Trophoblast cell (in vitro differentiated cells and primary cell): Measurements from ENCODE around the gene MRC2.
"Not testable (repeated sequence)": the region's sequence is repeated elsewhere in the genome, so short reads cannot be mapped to it uniquely, and the experiment has no call there.

Experiments
- DNase-seq, 2 donors: peaks; one replicate each; pipeline ENCODE4 v3.0.0-alpha.2; 2016
- H2AFZ ChIP-seq: 2 replicates; pipeline ENCODE4 v1.6.1; 2013; ENCODE audit warnings: low read length, moderate library complexity, mild to moderate bottlenecking; ENCODE audit not compliant: insufficient read depth, poor library complexity
- H2AK5ac ChIP-seq: 2 replicates; pipeline ENCODE4 v1.6.1; 2013; ENCODE audit warnings: mild to moderate bottlenecking, low read length
- H2BK120ac ChIP-seq: 2 replicates; pipeline ENCODE4 v1.6.1; 2013; ENCODE audit warnings: low read length, mild to moderate bottlenecking, moderate library complexity; ENCODE audit not compliant: insufficient read depth, poor library complexity
- H2BK12ac ChIP-seq: 2 replicates; pipeline ENCODE4 v1.6.1; 2013; ENCODE audit warnings: mild to moderate bottlenecking, low read length, moderate library complexity
- H2BK5ac ChIP-seq: 2 replicates; pipeline ENCODE4 v1.6.1; 2013; ENCODE audit warnings: low read length, low read depth, moderate library complexity, mild to moderate bottlenecking; ENCODE audit not compliant: poor library complexity
- H3K14ac ChIP-seq: 2 replicates; pipeline ENCODE4 v1.6.1; 2013; ENCODE audit warnings: mild to moderate bottlenecking, low read length
- H3K18ac ChIP-seq: 2 replicates; pipeline ENCODE4 v1.6.1; 2013; ENCODE audit warnings: mild to moderate bottlenecking, low read length
- H3K23ac ChIP-seq: 2 replicates; pipeline ENCODE4 v1.6.1; 2013; ENCODE audit warnings: low read length
- H3K27ac ChIP-seq: 2 replicates; pipeline ENCODE4 v1.5.1; 2013; ENCODE audit warnings: low read depth, mild to moderate bottlenecking, inconsistent platforms, low read length, moderate library complexity
- H3K27me3 ChIP-seq: 2 replicates; pipeline ENCODE4 v1.6.1; 2013; ENCODE audit warnings: inconsistent platforms, mild to moderate bottlenecking, low read length, moderate library complexity; ENCODE audit not compliant: insufficient read depth
- H3K36me3 ChIP-seq, 2 experiments: 1 replicate in 1 of 2; 2 replicates in 1 of 2; pipeline ENCODE4 v1.6.1; 2013; ENCODE audit warnings: low read length in 2 of 2, mild to moderate bottlenecking in 2 of 2, moderate library complexity in 1 of 2; ENCODE audit not compliant: insufficient read depth in 2 of 2, control insufficient read depth in 1 of 2
- H3K4ac ChIP-seq: 2 replicates; pipeline ENCODE4 v1.6.1; 2013; ENCODE audit warnings: low read depth, mild to moderate bottlenecking, low read length, moderate library complexity
- H3K4me1 ChIP-seq, 2 experiments: 1 replicate in 1 of 2; 2 replicates in 1 of 2; pipeline ENCODE4 v1.6.1; 2013; ENCODE audit warnings: low read length in 2 of 2, mild to moderate bottlenecking in 2 of 2, moderate library complexity in 1 of 2; ENCODE audit not compliant: insufficient read depth in 2 of 2, control insufficient read depth in 1 of 2
- H3K4me2 ChIP-seq: 2 replicates; pipeline ENCODE4 v1.6.1; 2013; ENCODE audit warnings: inconsistent platforms, mild to moderate bottlenecking, low read length, moderate library complexity
- H3K4me3 ChIP-seq: 2 replicates; pipeline ENCODE4 v1.5.1; 2013; ENCODE audit warnings: mild to moderate bottlenecking, low read depth, low read length, inconsistent platforms
- H3K79me1 ChIP-seq: one replicate; pipeline ENCODE4 v1.6.1; 2013; ENCODE audit warnings: low read length
- H3K79me2 ChIP-seq: 2 replicates; pipeline ENCODE4 v1.6.1; 2013; ENCODE audit warnings: low read length, mild to moderate bottlenecking; ENCODE audit not compliant: control insufficient read depth, insufficient read depth, poor library complexity
- H3K9ac ChIP-seq: 2 replicates; pipeline ENCODE4 v1.6.1; 2013; ENCODE audit warnings: mild to moderate bottlenecking, low read length
- H3K9me3 ChIP-seq: 2 replicates; pipeline ENCODE4 v1.6.1; 2013; ENCODE audit warnings: low read depth, mild to moderate bottlenecking, control low read depth, inconsistent platforms, low read length; ENCODE audit not compliant: insufficient read depth
- H4K12ac ChIP-seq: 2 replicates; pipeline ENCODE4 v1.6.1; 2013; ENCODE audit warnings: low read depth, mild to moderate bottlenecking, low read length, moderate library complexity
- H4K8ac ChIP-seq: 2 replicates; pipeline ENCODE4 v1.6.1; 2013; ENCODE audit warnings: low read depth, mild to moderate bottlenecking, low read length, moderate library complexity
- H4K91ac ChIP-seq: one replicate; pipeline ENCODE4 v1.6.1; 2013; ENCODE audit warnings: low read depth, mild to moderate bottlenecking, low read length, moderate library complexity
- WGBS: extraction: QIAGEN DNeasy Blood & Tissue Kit; methylation state at CpG from one replicate; pipeline ENCODE4 v1.1.7; 2013; ENCODE audit warnings: missing lambda C conversion rate; ENCODE audit not compliant: insufficient read length, insufficient coverage; ENCODE audit errors: extremely low coverage; 5-methylcytosine and 5-hydroxymethylcytosine counted together

The MRC2 gene

GRCh38 chr17:62689441-62690167 is 62.1 kb downstream of the MRC2 start:
- Histone ChIP-seq H3K14ac (no peak overlapping the region), H3K4me3 (no peak overlapping the region), H2AK5ac (no peak overlapping the region), H2BK120ac (no peak overlapping the region), H4K8ac (no peak overlapping the region), H2BK5ac (no peak overlapping the region), H3K9me3 (no peaks in the 10 kb centered on the region), H3K4ac (no peak overlapping the region), H3K79me1 (no peaks in the 10 kb centered on the region), H3K23ac (no peak overlapping the region), H4K12ac (no peak overlapping the region), H4K91ac (no peak overlapping the region), H2BK12ac (no peak overlapping the region), H3K4me1 (peaks cover under 1 to 2% of the 10 kb centered on the region in 2 experiments), H3K27ac (no peak overlapping the region), H3K9ac (no peak overlapping the region), H3K18ac (no peak overlapping the region), H3K27me3 (no peaks in the 10 kb centered on the region), H2AFZ (no peak overlapping the region), H3K79me2 (no peaks in the 10 kb centered on the region), H3K36me3 (peaks cover 64 to 66% of the 10 kb centered on the region in 2 experiments), H3K4me2 (no peak overlapping the region)
- no peak for DNase-seq
- no CpG with 5 or more reads among the region's 37 CpGs for WGBS

- no CpG with 5 or more reads among the region's 19 CpGs for WGBS
These were observed 62.9 kb downstream of the MRC2 start for GRCh38 chr17:62690168-62690897.

GRCh38 chr17:62691589-62691915 is 64.1 kb downstream of the MRC2 start:
- not testable (repeated sequence) for DNase-seq, H3K27me3 ChIP-seq, H3K79me2 ChIP-seq, H2BK5ac ChIP-seq, H2BK120ac ChIP-seq, H3K4me1 ChIP-seq, H3K27ac ChIP-seq, H4K91ac ChIP-seq, H3K4ac ChIP-seq, H3K14ac ChIP-seq, H3K9me3 ChIP-seq, H3K4me3 ChIP-seq, H3K79me1 ChIP-seq, H3K18ac ChIP-seq, H3K9ac ChIP-seq, H2AK5ac ChIP-seq, H4K12ac ChIP-seq, H3K4me2 ChIP-seq, H2AFZ ChIP-seq, H2BK12ac ChIP-seq, H4K8ac ChIP-seq, H3K23ac ChIP-seq
- WGBS = no CpG with 5 or more reads among the region's 8 CpGs
- H3K36me3 ChIP-seq = peaks cover 53 to 55% of the 10 kb centered on the region in 2 experiments

More at GRCh38 chr17:62690168-62690897, 62.9 kb downstream of the MRC2 start:
- no peak overlapping the region for H2AK5ac ChIP-seq
- no peak overlapping the region for H3K4me3 ChIP-seq
- H2BK12ac ChIP-seq = no peak overlapping the region
- no peak overlapping the region for H3K9ac ChIP-seq
- H2BK5ac ChIP-seq = no peak overlapping the region
- no peak overlapping the region for H2AFZ ChIP-seq
- H3K79me2 ChIP-seq = no peaks in the 10 kb centered on the region
- H3K23ac ChIP-seq = no peak overlapping the region
- H4K8ac ChIP-seq = no peak overlapping the region
- no peaks in the 10 kb centered on the region for H3K27me3 ChIP-seq
- peaks cover 2 to 4% of the 10 kb centered on the region in 2 experiments for H3K4me1 ChIP-seq
- H4K91ac ChIP-seq = no peak overlapping the region
- no peak overlapping the region for H3K14ac ChIP-seq
- no peak for DNase-seq
- no peak overlapping the region for H4K12ac ChIP-seq
- no peak overlapping the region for H2BK120ac ChIP-seq
- no peak overlapping the region for H3K18ac ChIP-seq
- no peaks in the 10 kb centered on the region for H3K79me1 ChIP-seq
- H3K36me3 ChIP-seq = peaks cover 60 to 63% of the 10 kb centered on the region in 2 experiments
- no peak overlapping the region for H3K27ac ChIP-seq
- H3K9me3 ChIP-seq = no peaks in the 10 kb centered on the region
- no peak overlapping the region for H3K4ac ChIP-seq
- H3K4me2 ChIP-seq = no peak overlapping the region

GRCh38 chr17:62692159-62692651 is 64.7 kb downstream of the MRC2 start:
- Histone ChIP-seq H3K9ac (no peak overlapping the region), H3K9me3 (no peaks in the 10 kb centered on the region), H3K27ac (no peak overlapping the region), H4K91ac (no peak overlapping the region), H3K79me2 (no peaks in the 10 kb centered on the region), H3K27me3 (no peaks in the 10 kb centered on the region), H3K36me3 (peaks cover 53 to 55% of the 10 kb centered on the region in 2 experiments), H3K4ac (no peak overlapping the region), H3K23ac (no peak overlapping the region), H4K12ac (no peak overlapping the region), H2AK5ac (no peak overlapping the region), H3K79me1 (no peaks in the 10 kb centered on the region), H2BK120ac (no peak overlapping the region), H3K4me3 (no peak overlapping the region), H3K4me1 (peaks cover 2 to 4% of the 10 kb centered on the region in 2 experiments), H3K18ac (no peak overlapping the region), H4K8ac (no peak overlapping the region), H3K4me2 (no peak overlapping the region), H3K14ac (no peak overlapping the region), H2AFZ (no peak overlapping the region), H2BK12ac (no peak overlapping the region), H2BK5ac (no peak overlapping the region)
- no CpG with 5 or more reads among the region's 20 CpGs for WGBS
- no peak for DNase-seq
